ENCODE measurements around the gene CIC. TPM values are rescaled to one million over a fixed set of nuclear protein-coding genes. Genes with fewer than 3 reads are reported as not detected.

The CIC gene
- total and polyA plus RNA-seq, 5 experiments from 2014 or later: 0.43 to 87.4 (median 1.8) TPM

GRCh38 chr19:42281146-42281826, 12.2 kb downstream of the CIC start:
- Mint-ChIP-seq H3K27ac (peak overlapping the region in 2 of 10 donors; percentile 61 to 94), H3K36me3 (peaks cover 0 to 5% (median 0%) of the 10 kb centered on the region in 3 donors), H3K27me3 (no peaks in the 10 kb centered on the region), H3K4me1 (peaks cover 36 to 59% (median 44%) of the 10 kb centered on the region in 4 donors), H3K9me3 (no peaks in the 10 kb centered on the region), H3K4me3 (peak overlapping the region in 9 of 10 donors; percentile 61 to 87 (median 75))
- DNase-seq (peak in 3 of 10 donors; percentile 12 to 28 (median 24)), ATAC-seq (no peak)
- POLR2A ChIA-PET: interaction anchor here (0.6 to 6.6 kb wide), 6 partner anchors 12 to 160 kb away, joined by 3 to 121 read pairs (median 4); partner anchors contain the start of genes CIC, ERF, GSK3A and POU2F2

GRCh38 chr19:42281827-42282762, 13.0 kb downstream of the CIC start:
- Mint-ChIP-seq H3K27me3 (no peaks in the 10 kb centered on the region), H3K4me1 (peaks cover 36 to 53% (median 41%) of the 10 kb centered on the region in 4 donors), H3K36me3 (peaks cover 0 to 4% (median 0%) of the 10 kb centered on the region in 3 donors), H3K27ac (peak overlapping the region in 1 of 10 donors; percentile 94), H3K4me3 (peak overlapping the region in 8 of 10 donors; percentile 60 to 87 (median 74)), H3K9me3 (no peaks in the 10 kb centered on the region)
- DNase-seq: peak in 1 of 10 donors; percentile 18
- no peak for ATAC-seq
- POLR2A ChIA-PET: interaction anchor here (0.6 to 6.6 kb wide), 10 partner anchors 8 to 161 kb away, joined by 3 to 121 read pairs (median 4); partner anchors contain the start of genes CIC, ERF, GSK3A and POU2F2

GRCh38 chr19:42282819-42283187, 13.8 kb downstream of the CIC start:
- Mint-ChIP-seq H3K4me1 (peaks cover 36 to 49% (median 39%) of the 10 kb centered on the region in 4 donors), H3K27me3 (no peaks in the 10 kb centered on the region), H3K4me3 (peak overlapping the region in 4 of 10 donors; percentile 60 to 87 (median 77)), H3K36me3 (peaks cover 0 to 10% (median 0%) of the 10 kb centered on the region in 3 donors), H3K27ac (peak overlapping the region in 1 of 10 donors; percentile 94), H3K9me3 (no peaks in the 10 kb centered on the region)
- no peak for DNase-seq
- ATAC-seq: no peak
- POLR2A ChIA-PET: interaction anchor here (0.6 to 6.6 kb wide), 8 partner anchors 9 to 150 kb away, joined by 3 to 121 read pairs (median 4); partner anchors contain the start of genes CIC, GSK3A, POU2F2 and PRR19

GRCh38 chr19:42283188-42284065, 14.4 kb downstream of the CIC start:
- Mint-ChIP-seq H3K36me3 (peaks cover 0 to 15% (median 0%) of the 10 kb centered on the region in 3 donors), H3K27ac (no peak overlapping the region), H3K27me3 (no peaks in the 10 kb centered on the region), H3K4me1 (peaks cover 33 to 45% (median 34%) of the 10 kb centered on the region in 4 donors), H3K4me3 (no peak overlapping the region), H3K9me3 (no peaks in the 10 kb centered on the region)
- ATAC-seq (peak; percentile 61 to 71), DNase-seq (peak; percentile 91 to 99 (median 96))
- POLR2A ChIA-PET: interaction anchor here (0.6 to 6.6 kb wide), 12 partner anchors 9 to 151 kb away, joined by 3 to 121 read pairs (median 4); partner anchors contain the start of genes CIC, ERF, GSK3A and PAFAH1B3

- no peak overlapping the region for H3K4me3 Mint-ChIP-seq
- POLR2A ChIA-PET: interaction anchor here (0.9 to 6.3 kb wide), 8 partner anchors 15 to 151 kb away, joined by 3 to 59 read pairs (median 6); partner anchors contain the start of genes CIC, ERF, GSK3A and PAFAH1B3
- H3K36me3 Mint-ChIP-seq: peaks cover 0 to 19% (median 0%) of the 10 kb centered on the region in 3 donors
- H3K4me1 Mint-ChIP-seq: peaks cover 27 to 39% (median 29%) of the 10 kb centered on the region in 4 donors
- no peaks in the 10 kb centered on the region for H3K27me3 Mint-ChIP-seq
- no peak overlapping the region for H3K27ac Mint-ChIP-seq
- no peaks in the 10 kb centered on the region for H3K9me3 Mint-ChIP-seq
- ATAC-seq (peak; percentile 26 to 29), DNase-seq (peak; percentile 73 to 91 (median 87))
Measured at GRCh38 chr19:42284066-42284501, 15.0 kb downstream of the CIC start.

GRCh38 chr19:42284591-42285341, 15.7 kb downstream of the CIC start:
- Mint-ChIP-seq H3K27ac (peak overlapping the region; percentile 93 to 99 (median 98)), H3K36me3 (peaks cover 0 to 25% (median 0%) of the 10 kb centered on the region in 3 donors), H3K9me3 (no peaks in the 10 kb centered on the region), H3K4me3 (peak overlapping the region; percentile 84 to 98 (median 93)), H3K4me1 (peaks cover 21 to 32% (median 22%) of the 10 kb centered on the region in 4 donors), H3K27me3 (no peaks in the 10 kb centered on the region)
- ATAC-seq (no peak), DNase-seq (peak in 3 of 10 donors; percentile 21 to 42 (median 34))
- POLR2A ChIA-PET: interaction anchor here (0.5 to 6.3 kb wide), 11 partner anchors 10 to 161 kb away, joined by 3 to 59 read pairs (median 5); partner anchors contain the start of genes CIC, ERF, GSK3A and PAFAH1B3

GRCh38 chr19:42285541-42285941, 16.5 kb downstream of the CIC start:
- Mint-ChIP-seq H3K9me3 (no peaks in the 10 kb centered on the region), H3K4me3 (peak overlapping the region; percentile 84 to 98 (median 93)), H3K36me3 (peaks cover 0 to 30% (median 0%) of the 10 kb centered on the region in 3 donors), H3K27ac (peak overlapping the region in 9 of 10 donors; percentile 93 to 99 (median 98)), H3K27me3 (no peaks in the 10 kb centered on the region), H3K4me1 (peaks cover 18 to 31% (median 21%) of the 10 kb centered on the region in 4 donors)
- no peak for DNase-seq
- ATAC-seq: no peak
- POLR2A ChIA-PET: interaction anchor here (0.6 to 2.0 kb wide), 6 partner anchors 9 to 157 kb away, joined by 4 to 10 read pairs (median 5); partner anchors contain the start of genes GSK3A and PAFAH1B3

GRCh38 chr19:42285988-42286348, 16.9 kb downstream of the CIC start:
- Mint-ChIP-seq H3K27me3 (no peaks in the 10 kb centered on the region), H3K4me1 (peaks cover 18 to 31% (median 21%) of the 10 kb centered on the region in 4 donors), H3K4me3 (peak overlapping the region in 6 of 10 donors; percentile 14 to 98 (median 88)), H3K9me3 (no peaks in the 10 kb centered on the region), H3K36me3 (peaks cover 0 to 30% (median 0%) of the 10 kb centered on the region in 3 donors), H3K27ac (peak overlapping the region in 8 of 10 donors; percentile 34 to 93 (median 86))
- no peak for ATAC-seq
- DNase-seq: no peak
- POLR2A ChIA-PET: interaction anchor here (0.6 to 1.4 kb wide), 3 partner anchors 9 to 157 kb away, joined by 4 to 5 read pairs (median 4); no protein-coding TSS in a partner anchor

GRCh38 chr19:42286349-42287016, 17.4 kb downstream of the CIC start:
- H3K27ac Mint-ChIP-seq: peak overlapping the region in 7 of 10 donors; percentile 62 to 93 (median 89)
- POLR2A ChIA-PET: interaction anchor here (1.4 kb wide), 1 partner anchor 43 kb away, joined by 4 read pairs; no protein-coding TSS in a partner anchor
- peaks cover 18 to 28% (median 21%) of the 10 kb centered on the region in 4 donors for H3K4me1 Mint-ChIP-seq
- DNase-seq (no peak), ATAC-seq (no peak)
- H3K27me3 Mint-ChIP-seq: no peaks in the 10 kb centered on the region
- peaks cover 0 to 33% (median 0%) of the 10 kb centered on the region in 3 donors for H3K36me3 Mint-ChIP-seq
- no peaks in the 10 kb centered on the region for H3K9me3 Mint-ChIP-seq
- H3K4me3 Mint-ChIP-seq: peak overlapping the region in 5 of 10 donors; percentile 54 to 90 (median 66)

All from naive thymus-derived CD8-positive, alpha-beta T cell (primary cell).